Measurements from ENCODE around the gene ZNF486.
"Not testable (repeated sequence)": the region's sequence is repeated elsewhere in the genome, so short reads cannot be mapped to it uniquely, and the experiment has no call there.

Gene ZNF486

DNA sequence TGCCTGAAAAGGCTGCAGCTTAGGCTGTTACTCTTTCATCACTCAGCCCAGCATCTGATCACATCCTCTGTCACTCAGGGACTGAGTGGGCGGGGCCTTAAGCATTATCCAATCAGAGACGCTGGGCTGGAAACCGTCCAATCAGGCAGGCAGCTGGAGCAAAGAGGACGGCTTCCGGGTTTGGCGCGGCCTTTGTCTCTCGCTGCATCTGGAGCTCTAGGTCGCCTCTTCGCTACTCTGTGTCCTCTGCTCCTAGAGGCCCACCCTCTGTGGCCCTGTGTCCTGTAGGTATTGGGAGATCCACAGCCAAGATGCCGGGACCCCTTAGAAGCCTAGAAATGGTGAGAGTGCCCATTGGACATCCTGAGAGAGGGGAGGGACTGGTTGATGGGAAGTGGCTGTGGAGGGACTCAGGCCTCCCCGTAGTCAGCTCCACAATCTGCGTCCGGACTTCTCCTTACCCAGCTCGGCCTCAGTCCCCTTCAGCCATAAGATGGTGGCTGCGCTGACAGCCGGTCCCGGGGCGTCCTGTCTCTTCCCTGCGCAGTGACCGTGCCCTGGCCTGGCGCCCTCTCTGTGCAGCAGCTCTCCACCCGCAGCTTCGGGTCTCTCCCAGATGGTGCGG is at the start of gene ZNF486:
TSS of gene ZNF486 (plus strand) at position 195 of the 625 bp plus-strand sequence. CDS start at position 312, 117 bp downstream.
- peak; percentile 89 for DNase-seq (ENCODE audit: low read depth)
- TF ChIP-seq, protein P1, sequence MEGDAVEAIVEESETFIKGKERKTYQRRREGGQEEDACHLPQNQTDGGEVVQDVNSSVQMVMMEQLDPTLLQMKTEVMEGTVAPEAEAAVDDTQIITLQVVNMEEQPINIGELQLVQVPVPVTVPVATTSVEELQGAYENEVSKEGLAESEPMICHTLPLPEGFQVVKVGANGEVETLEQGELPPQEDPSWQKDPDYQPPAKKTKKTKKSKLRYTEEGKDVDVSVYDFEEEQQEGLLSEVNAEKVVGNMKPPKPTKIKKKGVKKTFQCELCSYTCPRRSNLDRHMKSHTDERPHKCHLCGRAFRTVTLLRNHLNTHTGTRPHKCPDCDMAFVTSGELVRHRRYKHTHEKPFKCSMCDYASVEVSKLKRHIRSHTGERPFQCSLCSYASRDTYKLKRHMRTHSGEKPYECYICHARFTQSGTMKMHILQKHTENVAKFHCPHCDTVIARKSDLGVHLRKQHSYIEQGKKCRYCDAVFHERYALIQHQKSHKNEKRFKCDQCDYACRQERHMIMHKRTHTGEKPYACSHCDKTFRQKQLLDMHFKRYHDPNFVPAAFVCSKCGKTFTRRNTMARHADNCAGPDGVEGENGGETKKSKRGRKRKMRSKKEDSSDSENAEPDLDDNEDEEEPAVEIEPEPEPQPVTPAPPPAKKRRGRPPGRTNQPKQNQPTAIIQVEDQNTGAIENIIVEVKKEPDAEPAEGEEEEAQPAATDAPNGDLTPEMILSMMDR (IDR thresholded peaks at IDR 0.05; ENCODE audit: control insufficient read depth, insufficient read depth, low read depth, low read length, missing control alignments) = no peak
- peak within 1 kb of the TSS; percentile 97 for H3K4me3 ChIP-seq (ENCODE audit: control insufficient read depth, low read depth, low read length)

DNA sequence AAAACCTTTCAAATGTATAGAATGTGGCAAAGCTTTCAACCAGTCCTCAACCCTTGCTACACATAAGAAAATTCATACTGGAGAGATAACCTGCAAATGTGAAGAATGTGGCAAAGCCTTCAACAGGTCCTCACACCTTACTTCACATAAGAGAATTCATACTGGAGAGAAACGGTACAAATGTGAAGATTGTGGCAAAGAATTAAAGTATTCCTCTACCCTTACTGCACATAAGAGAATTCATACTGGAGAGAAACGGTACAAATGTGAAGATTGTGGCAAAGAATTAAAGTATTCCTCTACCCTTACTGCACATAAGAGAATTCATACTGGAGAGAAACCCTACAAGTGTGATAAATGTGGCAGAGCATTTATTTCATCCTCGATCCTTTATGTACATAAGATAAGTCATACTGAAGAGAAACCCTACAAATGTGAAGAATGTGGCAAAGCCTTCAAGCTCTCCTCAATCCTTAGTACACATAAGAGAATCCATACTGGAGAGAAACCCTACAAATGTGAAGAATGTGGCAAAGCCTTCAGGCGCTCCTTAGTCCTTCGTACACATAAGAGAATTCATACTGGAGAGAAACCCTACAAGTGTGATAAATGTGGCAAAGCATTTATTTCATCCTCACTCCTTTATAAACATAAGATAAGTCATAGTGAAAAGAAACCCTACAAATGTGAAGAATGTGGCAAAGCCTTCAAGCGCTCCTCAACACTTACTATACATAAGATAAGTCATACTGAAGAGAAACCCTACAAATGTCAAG is 48.8 kb upstream of the ZNF486 start:
- not testable (repeated sequence) for DNase-seq (ENCODE audit: low read depth)

DNA sequence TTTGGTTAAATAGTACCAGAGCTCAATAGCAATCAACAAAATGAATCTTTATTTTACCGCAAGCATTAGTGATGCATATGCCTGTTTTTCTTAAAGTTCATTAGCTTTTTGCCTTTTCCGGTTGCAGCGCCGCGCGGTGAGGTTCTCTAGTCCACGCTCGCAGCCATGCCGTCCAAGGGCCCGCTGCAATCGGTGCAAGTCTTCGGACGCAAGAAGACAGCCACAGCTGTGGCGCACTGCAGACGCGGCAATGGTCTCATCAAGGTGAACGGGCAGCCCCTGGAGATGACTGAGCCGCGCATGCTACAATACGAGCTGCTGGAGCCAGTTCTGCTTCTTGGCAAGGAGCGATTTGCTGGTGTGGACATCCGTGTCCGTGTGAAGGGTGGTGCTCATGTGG is 42.1 kb upstream of the ZNF486 start:
- H3K4me3 ChIP-seq (ENCODE audit: control insufficient read depth, low read depth, low read length) = no peak overlapping the region
- TF ChIP-seq, protein P1 (IDR thresholded peaks at IDR 0.05; ENCODE audit: control insufficient read depth, insufficient read depth, low read depth, low read length, missing control alignments) = no peak
- DNase-seq (ENCODE audit: low read depth) = no peak

More for the DNA sequence above, 48.8 kb upstream of the ZNF486 start:
- H3K4me3 ChIP-seq (ENCODE audit: control insufficient read depth, low read depth, low read length) = not testable (repeated sequence)

DNA sequence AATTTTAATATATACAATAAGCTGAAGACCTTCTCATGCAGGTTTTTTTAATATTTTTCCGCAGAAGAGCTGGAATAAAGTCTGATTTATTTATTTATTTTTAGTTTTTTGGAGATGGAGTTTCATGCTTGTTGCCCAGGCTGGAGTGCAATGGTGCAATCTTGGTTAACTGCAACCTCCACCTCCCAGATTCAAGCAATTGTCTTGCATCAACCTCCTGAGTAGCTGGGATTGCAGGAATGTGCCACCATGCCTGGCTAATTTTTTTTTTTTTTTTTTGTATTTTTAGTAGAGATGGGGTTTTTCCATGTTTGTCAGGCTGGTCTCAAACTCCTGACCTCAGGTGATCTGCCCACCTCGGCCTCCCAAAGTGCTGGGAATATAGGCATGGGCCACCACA is 34.1 kb upstream of the ZNF486 start:
- not testable (repeated sequence) for DNase-seq (ENCODE audit: low read depth); H3K4me3 ChIP-seq (ENCODE audit: control insufficient read depth, low read depth, low read length)

DNA sequence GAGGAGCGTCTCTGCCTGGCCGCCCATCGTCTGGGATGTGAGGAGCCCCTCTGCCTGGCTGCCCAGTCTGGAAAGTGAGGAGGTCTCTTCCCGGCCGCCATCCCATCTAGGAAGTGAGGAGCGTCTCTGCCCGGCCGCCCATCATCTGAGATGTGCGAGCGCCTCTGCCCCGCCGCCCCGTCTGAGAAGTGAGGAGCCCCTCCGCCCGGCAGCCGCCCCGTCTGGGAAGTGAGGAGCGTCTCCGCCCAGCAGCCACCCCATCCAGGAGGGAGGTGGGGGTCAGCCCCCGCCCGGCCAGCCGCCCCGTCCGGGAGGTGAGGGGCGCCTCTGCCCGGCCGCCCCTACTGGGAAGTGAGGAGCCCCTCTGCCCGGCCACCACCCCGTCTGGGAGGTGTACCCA is 29.3 kb upstream of the ZNF486 start:
- not testable (repeated sequence) for DNase-seq (ENCODE audit: low read depth); H3K4me3 ChIP-seq (ENCODE audit: control insufficient read depth, low read depth, low read length)

DNA sequence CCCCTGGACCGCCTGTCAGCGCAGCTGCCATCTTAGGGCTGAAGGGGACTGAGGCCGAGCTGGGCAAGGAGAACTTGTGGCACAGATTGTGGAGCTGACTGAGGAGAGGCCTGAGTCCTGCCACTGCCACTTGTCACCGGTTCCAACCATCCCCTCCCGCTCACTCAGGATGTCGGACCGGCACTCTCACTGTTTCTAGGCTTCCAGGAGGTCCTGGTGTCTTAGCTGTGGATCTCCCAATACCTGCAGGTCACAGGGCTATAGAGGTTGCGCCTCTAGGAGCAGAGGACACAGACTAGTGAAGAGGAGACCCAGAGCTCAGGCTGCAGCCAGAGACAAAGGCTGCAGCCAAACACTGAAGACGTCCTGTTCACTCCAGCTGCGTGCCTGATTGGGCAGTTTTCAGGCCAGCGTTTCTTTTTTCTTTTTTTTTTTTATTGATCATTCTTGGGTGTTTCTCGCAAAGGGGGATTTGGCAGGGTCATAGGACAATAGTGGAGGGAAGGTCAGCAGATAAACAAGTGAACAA is 15.3 kb upstream of the ZNF486 start:
- no peak for DNase-seq (ENCODE audit: low read depth)
- TF ChIP-seq, protein P1 (IDR thresholded peaks at IDR 0.05; ENCODE audit: control insufficient read depth, insufficient read depth, low read depth, low read length, missing control alignments) = no peak
- no peak overlapping the region for H3K4me3 ChIP-seq (ENCODE audit: control insufficient read depth, low read depth, low read length)

DNA sequence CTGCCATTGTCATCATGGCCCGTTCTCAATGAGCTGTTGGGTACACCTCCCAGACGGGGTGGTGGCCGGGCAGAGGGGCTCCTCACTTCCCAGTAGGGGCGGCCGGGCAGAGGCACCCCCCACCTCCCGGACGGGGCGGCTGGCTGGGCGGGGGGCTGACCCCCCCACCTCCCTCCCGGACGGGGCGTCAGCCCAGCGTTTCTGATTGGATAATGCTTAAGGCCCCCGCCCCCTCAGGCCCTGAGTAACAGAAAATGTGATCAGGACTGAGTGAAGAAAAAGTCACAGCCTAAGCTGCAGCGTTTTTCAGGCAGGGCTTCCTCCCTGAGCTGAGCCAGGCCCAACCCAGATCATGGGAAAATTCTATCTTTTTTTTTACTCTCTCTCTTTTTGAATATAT is 14.5 kb upstream of the ZNF486 start:
- DNase-seq (ENCODE audit: low read depth); H3K4me3 ChIP-seq (ENCODE audit: control insufficient read depth, low read depth, low read length): not testable (repeated sequence)

DNA sequence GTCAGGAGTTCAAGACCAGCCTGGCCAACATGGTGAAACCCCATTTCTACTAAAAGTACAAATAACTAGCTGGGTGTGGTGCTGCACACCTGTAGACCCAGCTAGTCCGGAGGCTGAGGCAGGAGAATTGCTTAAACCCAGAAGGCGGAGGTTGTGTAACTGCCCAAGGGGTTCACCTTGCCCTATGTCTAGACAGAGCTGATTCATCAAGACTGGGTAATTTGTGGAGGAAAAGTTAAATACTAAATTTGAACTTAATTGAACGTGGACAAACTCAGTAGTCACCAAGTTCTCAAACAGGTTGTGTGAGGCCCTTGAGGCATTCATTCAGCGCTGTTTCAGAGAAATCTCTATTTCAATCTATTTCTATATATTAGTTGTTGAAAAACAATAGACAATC is 13.7 kb upstream of the ZNF486 start:
- no peak overlapping the region for H3K4me3 ChIP-seq (ENCODE audit: control insufficient read depth, low read depth, low read length)
- TF ChIP-seq, protein P1 (IDR thresholded peaks at IDR 0.05; ENCODE audit: control insufficient read depth, insufficient read depth, low read depth, low read length, missing control alignments) = no peak
- DNase-seq (ENCODE audit: low read depth) = no peak
